Endothelial cell (in vitro differentiated cells): Measurements from ENCODE around the gene ZNF469. TPM values are rescaled to one million over a fixed set of nuclear protein-coding genes. Genes with fewer than 3 reads are reported as not detected.

Experiments
- DNase-seq: peaks from one replicate; pipeline ENCODE4 v3.0.0; 2021; ENCODE audit warnings: low spot score
- H3K27ac Mint-ChIP-seq: one replicate; pipeline ENCODE4 v1.8.0; 2021; ENCODE audit warnings: mixed read lengths, inconsistent platforms; ENCODE audit not compliant: unreplicated experiment
- H3K27me3 Mint-ChIP-seq: one replicate; pipeline ENCODE4 v1.8.0; 2021; ENCODE audit warnings: mild to moderate bottlenecking, moderate library complexity, mixed read lengths, inconsistent platforms; ENCODE audit not compliant: unreplicated experiment
- H3K36me3 Mint-ChIP-seq: one replicate; pipeline ENCODE4 v1.8.0; 2021; ENCODE audit warnings: mild to moderate bottlenecking, low read depth, mixed read lengths, inconsistent platforms; ENCODE audit not compliant: unreplicated experiment
- H3K4me1 Mint-ChIP-seq: one replicate; pipeline ENCODE4 v1.8.0; 2021; ENCODE audit warnings: mild to moderate bottlenecking, mixed read lengths, inconsistent platforms; ENCODE audit not compliant: unreplicated experiment
- H3K4me3 Mint-ChIP-seq: one replicate; pipeline ENCODE4 v1.8.0; 2021; ENCODE audit warnings: mild to moderate bottlenecking, mixed read lengths, inconsistent platforms; ENCODE audit not compliant: unreplicated experiment
- H3K9me3 Mint-ChIP-seq: one replicate; pipeline ENCODE4 v1.8.0; 2021; ENCODE audit warnings: mixed read lengths, inconsistent platforms; ENCODE audit not compliant: unreplicated experiment
- total RNA-seq: library from RNA; stranded (reverse); fragmentation: NEBNext Ultra II Directional; extraction: Animal tissue kit (Norgen Biotek cat#: 25700); gene quantifications from one replicate; pipeline ENCODE4 v1.2.1, GENCODE V29; 2021; ENCODE audit not compliant: unreplicated experiment
- TF ChIP-seq, protein P1 (sequence below): fragments of 200-600 bp; sonication (generic); IDR thresholded peaks from one replicate; pipeline ENCODE4 v1.5.0; 2021; ENCODE audit warnings: antibody characterized with exemption; ENCODE audit not compliant: unreplicated experiment

The ZNF469 gene
- total RNA-seq, 1 donor from 2014 or later: 14.7 TPM

DNA sequence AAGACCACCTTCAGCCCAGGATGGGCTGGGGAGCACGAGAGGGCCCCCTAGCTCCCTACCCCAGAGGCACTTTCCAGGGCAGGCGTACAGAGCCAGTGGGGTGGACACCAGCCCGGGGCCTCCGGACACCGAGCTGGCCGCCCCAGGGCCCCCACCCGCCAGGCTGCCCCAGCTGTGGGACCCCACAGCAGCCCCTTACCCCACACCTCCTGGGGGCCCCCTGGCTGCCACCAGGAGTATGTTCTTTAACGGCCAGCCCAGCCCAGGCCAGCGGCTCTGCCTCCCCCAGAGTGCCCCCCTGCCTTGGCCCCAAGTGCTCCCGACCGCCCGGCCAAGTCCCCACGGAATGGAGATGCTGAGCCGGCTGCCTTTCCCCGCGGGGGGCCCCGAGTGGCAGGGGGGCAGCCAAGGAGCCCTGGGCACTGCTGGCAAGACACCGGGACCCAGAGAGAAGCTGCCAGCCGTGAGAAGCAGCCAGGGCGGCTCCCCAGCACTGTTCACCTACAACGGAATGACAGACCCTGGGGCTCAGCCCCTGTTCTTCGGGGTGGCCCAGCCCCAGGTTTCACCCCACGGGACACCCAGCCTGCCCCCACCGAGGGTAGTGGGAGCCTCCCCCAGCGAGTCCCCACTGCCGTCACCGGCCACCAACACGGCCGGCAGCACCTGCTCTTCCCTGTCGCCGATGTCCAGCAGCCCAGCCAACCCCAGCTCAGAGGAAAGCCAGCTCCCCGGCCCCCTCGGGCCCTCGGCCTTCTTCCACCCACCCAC is 46.0 kb downstream of the ZNF469 start:
- Mint-ChIP-seq H3K27me3 (peaks cover 11% of the 10 kb centered on the region), H3K27ac (no peak overlapping the region), H3K4me3 (no peak overlapping the region), H3K4me1 (peaks cover 21% of the 10 kb centered on the region), H3K9me3 (no peaks in the 10 kb centered on the region), H3K36me3 (no peaks in the 10 kb centered on the region)
- no peak for DNase-seq
- TF ChIP-seq, protein P1, sequence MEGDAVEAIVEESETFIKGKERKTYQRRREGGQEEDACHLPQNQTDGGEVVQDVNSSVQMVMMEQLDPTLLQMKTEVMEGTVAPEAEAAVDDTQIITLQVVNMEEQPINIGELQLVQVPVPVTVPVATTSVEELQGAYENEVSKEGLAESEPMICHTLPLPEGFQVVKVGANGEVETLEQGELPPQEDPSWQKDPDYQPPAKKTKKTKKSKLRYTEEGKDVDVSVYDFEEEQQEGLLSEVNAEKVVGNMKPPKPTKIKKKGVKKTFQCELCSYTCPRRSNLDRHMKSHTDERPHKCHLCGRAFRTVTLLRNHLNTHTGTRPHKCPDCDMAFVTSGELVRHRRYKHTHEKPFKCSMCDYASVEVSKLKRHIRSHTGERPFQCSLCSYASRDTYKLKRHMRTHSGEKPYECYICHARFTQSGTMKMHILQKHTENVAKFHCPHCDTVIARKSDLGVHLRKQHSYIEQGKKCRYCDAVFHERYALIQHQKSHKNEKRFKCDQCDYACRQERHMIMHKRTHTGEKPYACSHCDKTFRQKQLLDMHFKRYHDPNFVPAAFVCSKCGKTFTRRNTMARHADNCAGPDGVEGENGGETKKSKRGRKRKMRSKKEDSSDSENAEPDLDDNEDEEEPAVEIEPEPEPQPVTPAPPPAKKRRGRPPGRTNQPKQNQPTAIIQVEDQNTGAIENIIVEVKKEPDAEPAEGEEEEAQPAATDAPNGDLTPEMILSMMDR: no peak

DNA sequence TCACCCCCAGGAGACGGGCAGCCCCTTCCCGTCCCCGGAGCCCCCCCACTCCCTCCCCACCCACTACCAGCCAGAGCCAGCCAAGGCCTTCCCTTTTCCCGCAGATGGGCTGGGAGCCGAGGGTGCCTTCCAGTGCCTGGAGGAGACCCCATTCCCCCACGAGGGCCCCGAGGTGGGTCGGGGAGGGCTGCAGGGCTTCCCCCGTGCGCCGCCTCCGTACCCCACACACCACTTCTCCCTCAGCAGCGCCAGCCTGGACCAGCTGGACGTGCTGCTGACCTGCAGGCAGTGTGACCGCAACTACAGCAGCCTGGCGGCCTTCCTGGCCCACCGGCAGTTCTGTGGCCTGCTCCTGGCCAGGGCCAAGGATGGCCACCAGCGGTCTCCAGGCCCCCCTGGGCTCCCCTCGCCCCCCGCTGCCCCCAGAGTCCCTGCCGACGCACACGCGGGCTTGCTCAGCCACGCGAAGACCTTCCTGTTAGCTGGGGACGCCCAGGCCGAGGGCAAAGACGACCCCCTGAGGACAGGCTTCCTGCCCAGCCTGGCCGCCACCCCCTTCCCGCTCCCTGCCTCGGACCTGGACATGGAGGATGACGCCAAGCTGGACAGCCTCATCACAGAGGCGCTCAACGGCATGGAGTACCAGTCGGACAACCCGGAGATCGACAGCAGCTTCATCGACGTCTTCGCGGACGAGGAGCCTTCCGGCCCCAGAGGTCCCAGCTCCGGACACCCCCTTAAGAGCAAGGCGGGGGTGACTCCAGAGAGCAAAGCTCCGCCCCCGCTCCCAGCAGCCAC is 46.8 kb downstream of the ZNF469 start:
- Mint-ChIP-seq H3K4me1 (peaks cover 16% of the 10 kb centered on the region), H3K27me3 (peaks cover 10% of the 10 kb centered on the region), H3K4me3 (peak overlapping the region; percentile 86), H3K36me3 (no peaks in the 10 kb centered on the region), H3K27ac (peak overlapping the region; percentile 88), H3K9me3 (no peaks in the 10 kb centered on the region)
- no peak for DNase-seq
- TF ChIP-seq, protein P1: no peak

DNA sequence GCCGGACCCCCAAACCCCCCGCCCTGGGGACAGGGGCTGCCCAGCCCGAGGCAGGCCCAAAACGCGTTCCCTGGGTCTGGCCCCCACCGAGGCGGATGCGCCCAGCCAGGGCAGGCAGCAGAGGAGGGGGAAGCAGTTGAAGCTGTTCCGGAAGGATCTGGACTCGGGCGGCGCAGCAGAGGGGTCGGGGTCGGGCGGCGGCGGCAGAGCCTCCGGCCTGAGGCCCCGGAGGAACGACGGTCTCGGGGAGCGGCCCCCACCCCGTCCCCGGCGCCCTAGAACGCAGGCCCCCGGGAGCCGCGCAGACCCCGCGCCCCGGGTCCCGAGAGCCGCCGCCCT is 47.4 kb downstream of the ZNF469 start:
- Mint-ChIP-seq H3K4me3 (no peak overlapping the region), H3K36me3 (no peaks in the 10 kb centered on the region), H3K9me3 (no peaks in the 10 kb centered on the region), H3K27ac (no peak overlapping the region), H3K27me3 (peaks cover 9% of the 10 kb centered on the region), H3K4me1 (peaks cover 13% of the 10 kb centered on the region)
- TF ChIP-seq, protein P1: no peak
- DNase-seq: peak; percentile 38

DNA sequence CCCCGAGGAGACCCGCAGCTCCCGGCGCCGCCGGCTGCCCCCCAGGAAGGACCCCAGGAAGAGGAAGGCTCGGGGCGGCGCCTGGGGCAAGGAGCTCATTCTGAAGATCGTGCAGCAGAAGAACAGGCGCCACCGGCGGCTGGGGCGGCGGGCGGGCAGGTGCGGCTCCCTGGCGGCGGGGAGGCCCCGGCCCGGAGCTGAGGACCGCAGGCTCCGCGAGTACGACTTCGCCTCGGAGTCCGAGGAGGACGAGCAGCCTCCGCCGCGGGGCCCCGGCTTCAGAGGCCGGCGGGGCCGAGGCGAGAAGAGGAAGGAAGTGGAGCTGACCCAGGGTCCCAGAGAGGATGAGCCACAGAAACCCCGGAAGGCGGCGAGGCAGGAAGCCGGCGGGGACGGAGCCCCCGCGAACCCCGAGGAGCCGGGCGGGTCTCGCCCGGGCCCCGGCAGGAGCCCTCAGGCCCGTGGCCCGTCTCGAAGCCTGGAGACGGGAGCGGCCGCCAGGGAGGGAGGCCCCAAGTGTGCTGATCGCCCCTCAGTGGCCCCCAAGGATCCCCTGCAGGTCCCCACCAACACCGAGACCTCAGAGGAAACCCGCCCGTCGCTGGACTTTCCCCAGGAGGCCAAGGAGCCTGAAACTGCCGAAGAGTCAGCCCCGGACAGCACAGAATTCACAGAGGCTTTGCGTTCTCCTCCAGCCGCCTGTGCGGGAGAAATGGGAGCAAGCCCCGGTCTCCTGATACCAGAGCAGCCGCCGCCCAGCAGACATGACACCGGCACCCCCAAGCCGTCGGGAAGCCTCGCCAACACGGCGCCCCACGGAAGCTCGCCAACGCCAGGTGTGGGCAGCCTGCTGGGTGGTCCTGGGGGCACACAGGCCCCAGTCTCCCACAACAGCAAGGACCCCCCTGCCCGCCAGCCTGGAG is 48.0 kb downstream of the ZNF469 start:
- Mint-ChIP-seq H3K4me3 (peak overlapping the region; percentile 57), H3K9me3 (no peaks in the 10 kb centered on the region), H3K27ac (no peak overlapping the region), H3K27me3 (peaks cover 10% of the 10 kb centered on the region), H3K36me3 (peaks cover 3% of the 10 kb centered on the region), H3K4me1 (peaks cover 12% of the 10 kb centered on the region)
- DNase-seq: peak; percentile 39
- TF ChIP-seq, protein P1: no peak
